SKM-1 treated with dmso at 0.1 percent for 144 hours (cell line): ENCODE results near the gene RAB29.
A peak's percentile ranks its signal among the peaks of the same experiment; 100 is the strongest.

Source experiments
- DNase-seq: peaks from one replicate; lab custom pipeline; 2025; ENCODE audit not compliant: unreplicated experiment; lab: John Stamatoyannopoulos, UW

RAB29 gene

DNA sequence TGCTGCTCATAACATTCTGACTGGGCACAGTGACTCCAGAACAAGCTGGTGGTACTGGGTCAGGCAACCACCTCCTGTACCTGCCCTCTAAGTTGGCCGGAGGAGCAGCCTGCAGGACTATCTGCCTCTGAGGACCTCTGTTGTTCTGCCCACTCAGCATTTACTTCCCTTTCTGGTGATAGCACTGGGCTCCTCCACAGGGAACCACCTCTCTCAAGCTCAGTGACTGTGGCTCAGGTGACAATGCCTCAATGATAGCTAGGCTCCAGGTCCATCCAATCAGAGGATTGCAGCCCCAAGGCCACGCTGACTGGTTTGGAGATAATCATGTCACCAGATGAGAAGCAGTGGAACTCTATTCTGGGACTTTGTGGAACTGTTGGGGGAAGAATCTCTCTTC lies 21.9 kb upstream of the RAB29 start:
- DNase-seq: no peak

- DNase-seq: no peak
These were observed 18.9 kb upstream of the RAB29 start for GRCh38 chr1:205794011-205794730.

- no peak for DNase-seq
These were observed 17.8 kb upstream of the RAB29 start for GRCh38 chr1:205792961-205793673.

DNA sequence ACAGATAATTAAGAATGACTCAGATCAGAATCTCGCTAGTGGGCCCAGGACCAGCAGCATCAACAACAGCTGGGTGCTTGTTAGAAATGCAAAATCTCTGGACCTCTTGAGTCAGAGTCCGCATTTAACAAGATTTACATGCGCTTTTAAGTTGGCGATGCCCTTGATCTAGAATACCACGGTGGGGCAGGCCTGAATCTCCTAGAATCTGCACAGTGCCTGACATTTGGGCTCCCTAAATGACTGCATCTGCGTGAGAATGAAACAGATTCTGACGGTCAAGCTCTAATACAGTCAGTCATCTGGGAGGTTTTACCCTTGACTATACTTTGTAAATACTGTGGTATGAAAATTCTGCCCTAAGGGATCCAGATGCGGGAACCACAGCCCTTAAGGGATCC lies 17.2 kb upstream of the RAB29 start:
- no peak for DNase-seq

DNA sequence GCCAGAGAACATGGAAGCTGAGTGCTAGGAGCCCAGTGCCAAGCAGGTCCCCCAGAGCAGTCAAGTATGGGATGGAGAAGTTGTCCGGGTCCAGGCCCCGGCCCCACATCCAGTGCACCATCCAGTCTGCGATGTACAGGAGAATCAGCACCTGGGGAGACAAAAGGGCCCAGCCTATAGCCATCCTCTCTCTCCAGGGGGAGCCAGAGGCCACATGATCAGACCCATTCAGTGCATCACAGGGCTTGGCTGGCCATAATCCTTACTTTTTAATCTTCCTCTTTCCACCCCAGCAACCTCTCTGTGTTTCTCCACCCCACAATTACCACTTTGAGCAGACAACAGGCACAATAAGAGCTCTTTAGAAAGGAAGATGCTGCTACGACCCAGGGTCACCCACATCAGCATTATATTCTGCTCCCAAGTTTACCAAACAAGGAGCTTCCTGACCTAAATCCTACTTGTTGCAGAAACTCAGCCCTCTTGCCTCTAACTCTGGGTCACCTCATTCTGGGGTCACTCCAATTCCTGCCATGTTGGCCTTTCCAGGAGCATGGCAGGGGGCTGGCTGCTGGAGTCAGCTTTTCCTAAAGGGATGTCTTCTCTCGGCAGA lies 16.4 kb upstream of the RAB29 start:
- DNase-seq: peak; percentile 80

DNA sequence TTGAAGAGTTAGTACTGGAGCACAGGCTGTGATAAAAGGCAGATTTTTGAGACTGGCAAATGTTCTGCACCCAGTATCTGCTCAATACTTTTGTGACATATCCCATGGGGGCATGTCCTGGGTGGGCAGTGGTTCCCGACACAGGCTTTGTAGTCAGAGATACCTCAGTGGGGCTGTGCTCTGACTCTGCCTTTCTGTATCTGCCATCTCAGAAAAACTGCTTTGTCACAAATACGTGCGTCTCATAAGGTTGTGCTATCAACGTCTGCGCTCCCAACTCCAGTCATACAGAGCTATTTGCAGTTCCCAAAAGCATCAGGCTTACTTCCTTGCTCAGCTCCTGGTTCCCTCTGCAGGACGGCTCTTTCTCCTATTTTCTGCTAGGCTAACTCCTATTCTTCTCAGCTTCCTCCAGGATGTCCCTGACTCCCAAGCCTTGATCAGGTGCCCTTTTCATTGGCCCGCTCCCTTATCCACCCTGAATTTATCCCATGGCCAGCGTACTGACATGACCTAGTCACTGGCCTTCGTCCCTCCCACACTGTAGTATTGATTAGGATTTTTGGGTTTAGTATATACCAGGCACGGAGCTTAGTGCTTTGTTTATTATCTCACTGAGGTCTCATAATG lies 12.1 kb upstream of the RAB29 start:
- DNase-seq: no peak

GRCh38 chr1:205786601-205787000 lies 11.3 kb upstream of the RAB29 start:
- no peak for DNase-seq

- DNase-seq: no peak
These were observed 10.2 kb upstream of the RAB29 start for GRCh38 chr1:205785446-205785845.

- no peak for DNase-seq
These were observed 8.6 kb upstream of the RAB29 start for GRCh38 chr1:205783904-205784303.

GRCh38 chr1:205783433-205783795 lies 8.1 kb upstream of the RAB29 start:
- no peak for DNase-seq

- no peak for DNase-seq
These were observed 7.5 kb upstream of the RAB29 start for GRCh38 chr1:205782627-205783432.

GRCh38 chr1:205780335-205780734 lies 5.1 kb upstream of the RAB29 start:
- no peak for DNase-seq

DNA sequence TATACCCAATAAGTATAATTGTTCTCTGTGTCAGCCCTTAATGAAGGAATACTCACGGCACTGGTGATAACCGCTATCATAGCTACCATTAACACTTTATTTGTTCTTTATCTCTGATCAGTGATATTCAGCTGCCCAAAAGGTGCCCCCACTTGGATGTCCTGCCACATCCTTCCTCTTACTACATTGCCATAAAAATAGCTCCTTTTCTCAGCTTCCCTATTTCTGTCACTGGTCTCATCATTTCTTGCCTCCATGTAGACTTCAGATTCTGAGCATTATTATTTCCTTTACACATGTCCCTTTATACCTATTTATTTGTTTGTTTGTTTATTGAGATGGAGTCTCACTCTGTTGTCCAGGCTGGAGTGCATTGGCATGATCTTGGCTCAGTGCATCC lies 2.7 kb upstream of the RAB29 start:
- DNase-seq: peak; percentile 88

DNA sequence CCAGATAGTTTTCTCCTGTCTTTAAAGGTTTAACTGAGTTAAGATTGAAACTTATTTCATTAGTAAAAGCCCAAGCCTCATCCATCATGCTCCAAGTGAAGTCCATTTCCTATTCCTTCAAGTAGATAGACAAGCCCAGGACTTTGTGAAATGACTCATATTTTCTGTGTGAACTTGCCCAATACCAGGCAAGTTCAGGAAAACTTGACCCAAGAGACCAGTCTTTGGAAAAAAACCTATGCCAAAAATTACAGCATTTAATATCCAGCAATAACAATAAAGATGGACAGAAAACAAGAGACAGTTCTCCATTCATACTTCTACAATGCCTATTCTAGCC lies 405 bp upstream of the RAB29 start:
- DNase-seq: peak; percentile 52

- peak; percentile 33 for DNase-seq
These were observed 876 bp downstream of the RAB29 start for GRCh38 chr1:205774198-205775014.

GRCh38 chr1:205772607-205773032 lies 2.7 kb downstream of the RAB29 start:
- no peak for DNase-seq

DNA sequence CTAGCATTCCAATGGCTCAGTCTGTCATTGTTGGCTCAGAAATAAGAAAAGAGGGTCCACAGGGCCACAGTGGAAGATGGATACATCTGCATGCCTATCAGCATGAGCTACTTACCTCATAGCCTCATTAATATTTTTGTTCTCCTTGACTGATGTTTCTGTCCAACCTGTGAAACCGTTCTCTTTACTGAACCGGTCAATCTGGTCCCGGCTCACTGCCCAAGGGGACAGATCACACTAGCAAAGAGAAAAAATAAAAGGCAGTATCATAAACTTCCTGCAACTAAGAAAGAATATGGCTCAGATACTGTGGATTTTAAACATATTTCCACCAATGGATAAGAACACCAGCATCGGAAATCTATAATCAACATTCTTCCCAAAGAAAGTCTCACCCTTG lies 4.7 kb downstream of the RAB29 start:
- no peak for DNase-seq

DNA sequence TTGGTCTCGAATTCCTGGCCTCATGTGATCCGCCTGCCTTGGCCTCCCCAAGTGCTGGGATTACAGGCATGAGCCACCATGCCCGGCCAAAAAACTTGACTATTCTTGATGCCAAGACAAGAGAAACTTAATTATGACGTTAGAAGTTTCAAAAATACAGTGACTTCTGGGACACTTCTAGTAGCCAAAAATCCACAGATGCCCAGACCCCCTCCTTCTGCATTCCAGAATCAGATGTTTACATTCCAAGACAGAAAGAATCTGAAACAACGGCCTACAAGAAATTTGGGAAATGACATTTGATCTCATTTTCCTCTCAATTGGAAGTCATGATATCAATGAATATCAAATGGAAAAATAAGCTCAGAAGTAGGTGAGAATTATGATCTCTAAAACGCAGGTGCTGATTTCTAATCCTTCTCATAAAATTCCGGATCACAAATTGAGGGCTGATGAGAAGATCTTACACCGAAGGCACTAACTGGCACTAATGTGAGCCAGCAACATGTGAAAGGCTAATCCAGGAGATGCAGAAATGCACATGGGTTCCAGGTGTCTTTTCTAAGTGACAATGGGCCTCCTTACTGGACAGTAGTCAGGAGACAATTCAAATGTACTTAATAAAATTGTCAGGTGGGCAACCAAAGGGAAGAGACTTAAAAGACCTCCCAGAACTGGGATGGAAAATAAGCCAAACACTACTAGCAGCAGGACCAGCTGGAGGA lies 5.5 kb downstream of the RAB29 start:
- no peak for DNase-seq

- DNase-seq: no peak
These were observed 8.0 kb downstream of the RAB29 start for GRCh38 chr1:205767248-205767647.

DNA sequence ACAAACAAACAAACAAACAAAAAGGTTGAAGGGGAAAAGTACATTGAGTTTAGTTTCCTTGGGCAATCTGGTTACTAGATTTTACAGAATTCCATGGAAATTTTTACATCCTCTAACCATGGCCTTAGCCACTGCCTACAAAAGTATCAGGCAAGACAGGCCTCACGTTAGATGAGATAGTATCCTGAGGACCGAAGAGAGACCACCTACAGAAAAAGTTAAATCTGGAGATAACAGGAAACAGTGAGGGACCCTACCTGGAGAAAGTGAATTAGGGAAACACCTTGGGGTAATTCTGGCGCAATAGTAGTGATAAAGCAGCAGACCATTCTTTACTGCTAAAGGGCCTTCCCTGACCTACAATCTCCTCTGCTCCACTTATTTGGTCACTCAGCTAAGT lies 8.7 kb downstream of the RAB29 start:
- no peak for DNase-seq
